Endothelial cell of umbilical vein (primary cell): ENCODE data around the gene PXYLP1. TPM values are rescaled to one million over a fixed set of nuclear protein-coding genes. Genes with fewer than 3 reads are reported as not detected.

Experiments
- BruUV-seq: library from RNA; stranded (reverse); fragments of 400-500 nt; replicated peaks from 2 replicates; lab custom pipeline; 2021; lab: Mats Ljungman, UMichigan
- CTCF ChIA-PET: fragments of 300-600, 350-600 bp; sonication (Branson Sonifier 250); formaldehyde crosslinking; loops from one replicate; lab custom pipeline; 2021; ENCODE audit warnings: antibody characterized with exemption, inconsistent platforms; lab: Charles Lee
- POLR2A ChIA-PET: fragments of 300-600, 350-600 bp; sonication (Branson Sonifier 250); formaldehyde crosslinking; loops from one replicate; lab custom pipeline; 2021; ENCODE audit warnings: antibody characterized with exemption, inconsistent platforms; lab: Charles Lee
- DNase-seq: peaks from one replicate; pipeline ENCODE4 v3.0.0-alpha.2; 2011; ENCODE audit warnings: low read depth, low spot score
- FAIRE-seq: peaks from 2 replicates; lab custom pipeline; 2011; peaks lifted over from hg19 to GRCh38; lab: Jason Lieb, UNC
- H2AFZ ChIP-seq: 2 replicates; pipeline ENCODE4 v1.6.0; 2012; ENCODE audit warnings: low read depth, low read length, control low read depth, inconsistent platforms
- H3K27ac ChIP-seq: 2 replicates; pipeline ENCODE4 v1.5.1; 2011; ENCODE audit warnings: low read depth, mild to moderate bottlenecking, control low read depth, low read length, moderate library complexity; ENCODE audit not compliant: insufficient read depth
- H3K27me3 ChIP-seq, 2 experiments: 2 replicates each; pipeline versions ENCODE4 v1.6.0 to v1.6.1; 2011; ENCODE audit warnings: low read length in 2 of 2, mixed read lengths in 1 of 2; ENCODE audit not compliant: control insufficient read depth in 2 of 2, insufficient read depth in 2 of 2
- H3K36me3 ChIP-seq, 2 experiments: 2 replicates in 1 of 2; 3 replicates in 1 of 2; pipeline ENCODE4 v1.5.1; 2011; ENCODE audit warnings: low read length in 2 of 2, mild to moderate bottlenecking in 1 of 2, moderate library complexity in 1 of 2; ENCODE audit not compliant: control insufficient read depth in 2 of 2, insufficient read depth in 2 of 2; ENCODE audit errors: extremely low read depth in 1 of 2
- H3K4me1 ChIP-seq: 3 replicates; pipeline ENCODE4 v1.5.1; 2011; ENCODE audit warnings: mild to moderate bottlenecking, low read length; ENCODE audit not compliant: control insufficient read depth, insufficient read depth; ENCODE audit errors: extremely low read depth
- H3K4me2 ChIP-seq: 2 replicates; pipeline ENCODE4 v1.6.1; 2011; ENCODE audit warnings: low read length, control low read depth, mixed read lengths; ENCODE audit not compliant: insufficient read depth
- H3K4me3 ChIP-seq, 3 experiments: fragments of 200-600 bp in 1 of 3; sonication (generic), shearing (Covaris generic) in 1 of 3; replicated peaks in 1 of 3; 2 replicates each; pipeline ENCODE4 v1.5.1; 2011 to 2016; ENCODE audit warnings: control low read depth in 3 of 3, low read length in 3 of 3, mild to moderate bottlenecking in 2 of 3, inconsistent platforms in 1 of 3, low read depth in 1 of 3, moderate library complexity in 1 of 3; ENCODE audit not compliant: insufficient read depth in 1 of 3
- H3K79me2 ChIP-seq: 2 replicates; pipeline ENCODE4 v1.6.0; 2012; ENCODE audit warnings: low read length, inconsistent platforms; ENCODE audit not compliant: control insufficient read depth, insufficient read depth
- H3K9ac ChIP-seq: replicated peaks from 2 replicates; pipeline ENCODE3; 2011; ENCODE audit warnings: low read length, control low read depth; ENCODE audit not compliant: insufficient read depth; ENCODE audit errors: extremely low read depth
- H3K9me1 ChIP-seq: replicated peaks from 3 replicates; pipeline ENCODE4 v1.6.0; 2011; ENCODE audit warnings: mild to moderate bottlenecking, low read length; ENCODE audit not compliant: control insufficient read depth, insufficient read depth; ENCODE audit errors: extremely low read depth
- H3K9me3 ChIP-seq: replicated peaks from 2 replicates; pipeline ENCODE4 v1.5.1; 2012; ENCODE audit warnings: low read length, inconsistent platforms; ENCODE audit not compliant: control insufficient read depth, insufficient read depth
- H4K20me1 ChIP-seq: replicated peaks from 2 replicates; pipeline ENCODE3; 2011; ENCODE audit warnings: mild to moderate bottlenecking, low read length; ENCODE audit not compliant: control insufficient read depth, insufficient read depth; ENCODE audit errors: extremely low read depth
- EZH2 ChIP-seq: IDR thresholded peaks from 2 replicates; pipeline ENCODE4 v1.6.1; 2012; ENCODE audit warnings: borderline replicate concordance, low read depth, mild to moderate bottlenecking, moderate library complexity, low read length, inconsistent platforms; ENCODE audit not compliant: severe bottlenecking
- FOS ChIP-seq: IDR thresholded peaks from 2 replicates; pipeline ENCODE4 v1.6.1; 2011; ENCODE audit warnings: mild to moderate bottlenecking, low read length, moderate library complexity, borderline replicate concordance; ENCODE audit not compliant: insufficient read depth
- GATA2 ChIP-seq: IDR thresholded peaks from 2 replicates; pipeline ENCODE4 v1.7.0; 2011; ENCODE audit warnings: low read depth, mild to moderate bottlenecking, moderate library complexity, mixed read lengths, low read length; ENCODE audit not compliant: insufficient read length, insufficient read depth
- JUN ChIP-seq: IDR thresholded peaks from 2 replicates; pipeline ENCODE4 v1.6.1; 2011; ENCODE audit warnings: borderline replicate concordance, low read depth; ENCODE audit not compliant: insufficient read length, insufficient read depth
- MYC ChIP-seq: IDR thresholded peaks from one replicate; pipeline ENCODE4 v1.6.1; 2011; ENCODE audit warnings: mild to moderate bottlenecking, low read depth, low read length
- POLR2A ChIP-seq: IDR thresholded peaks from 2 replicates; pipeline ENCODE4 v1.6.1; 2012; ENCODE audit warnings: low read depth, mild to moderate bottlenecking, control low read depth, low read length
- POLR2AphosphoS5 ChIP-seq: IDR thresholded peaks from 2 replicates; pipeline ENCODE4 v1.6.1; 2012; ENCODE audit warnings: low read depth, mild to moderate bottlenecking, control low read depth, low read length, moderate library complexity; ENCODE audit not compliant: insufficient read depth
- dilution Hi-C: fragments of 300-500 bp; cut with MboI; formaldehyde crosslinking; loops from one replicate; pipeline ENCODE4 v1.15.0; 2019; ENCODE audit warnings: low sequenced_read_pairs; ENCODE audit not compliant: extremely low pct_ligation_motif_present
- intact Hi-C: fragments of 100-400 bp; cut with micrococcal nuclease; formaldehyde crosslinking; loops from one replicate; pipeline ENCODE4 v1.10.0; 2022
- polyA plus RNA-seq, 4 experiments: library from polyadenylated mRNA; depleted of rRNA in 3 of 4; stranded (reverse) in 3 of 4; unstranded in 1 of 4; fragments of >200 nt; gene quantifications; 2 replicates each; pipeline versions ENCODE4 v1.2.1 to v1.2.3, GENCODE V29; 2011 to 2012; ENCODE audit warnings: missing spikeins in 1 of 4
- total RNA-seq: library from RNA; stranded (reverse); gene quantifications from 2 replicates; pipeline ENCODE4 v1.2.3, GENCODE V29; 2021
- TF ChIP-seq, protein P1 (sequence below): IDR thresholded peaks from 2 replicates; pipeline ENCODE4 v1.6.1; 2011; ENCODE audit not compliant: insufficient read depth, insufficient read length
- TF ChIP-seq, protein P2 (sequence below), 2 donors: IDR thresholded peaks; 1 replicate in 1 of 2; 2 replicates in 1 of 2; pipeline ENCODE4 v1.5.1; 2011; ENCODE audit warnings: low read length in 2 of 2, mild to moderate bottlenecking in 2 of 2, moderate library complexity in 2 of 2, control low read depth in 1 of 2, inconsistent platforms in 1 of 2, low read depth in 1 of 2; ENCODE audit not compliant: insufficient read depth in 1 of 2; ENCODE audit errors: extremely low read depth in 1 of 2

PXYLP1 gene
- total and polyA plus RNA-seq, 2 donors (not counting 3 experiments of a cell fraction or from before 2014, with no cell fraction given), result 0.84 to 1.7 TPM

DNA sequence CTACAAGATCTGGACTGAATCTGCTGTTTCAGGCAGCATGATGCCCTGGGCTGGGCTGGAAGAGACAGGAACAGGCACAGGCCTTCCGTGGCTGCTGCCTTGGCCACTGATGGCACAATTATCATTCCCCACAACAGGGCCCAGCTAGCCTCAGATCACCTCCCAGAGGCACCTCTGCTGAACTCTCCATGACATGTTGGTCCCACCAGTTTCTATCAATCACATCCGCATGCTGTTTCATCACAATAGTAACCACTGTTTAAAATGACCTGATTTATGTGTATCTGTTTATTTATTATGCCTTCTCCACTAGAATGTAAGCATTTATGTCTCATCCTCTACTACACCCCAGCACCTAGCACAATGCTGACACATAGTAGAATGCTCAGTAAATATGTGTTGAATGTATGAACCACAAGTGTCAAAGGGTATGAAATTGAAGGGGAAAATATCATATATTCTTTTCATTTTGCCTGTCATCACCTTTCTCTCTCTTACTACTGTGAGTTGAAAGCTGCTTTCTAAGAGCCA lies 104.0 kb downstream of the PXYLP1 start:
- Histone ChIP-seq H3K27me3 (no peaks in the 10 kb centered on the region), H3K4me3 (no peak overlapping the region), H3K36me3 (no peaks in the 10 kb centered on the region), H2AFZ (no peak overlapping the region), H3K79me2 (no peaks in the 10 kb centered on the region), H3K27ac (no peak overlapping the region), H3K9me3 (no peaks in the 10 kb centered on the region), H3K4me2 (no peak overlapping the region), H4K20me1 (no peaks in the 10 kb centered on the region), H3K4me1 (peaks cover 36% of the 10 kb centered on the region), H3K9me1 (no peaks in the 10 kb centered on the region), H3K9ac (no peak overlapping the region)
- dilution Hi-C loops, result no loop called here
- CTCF ChIA-PET, result interaction anchor here (0.9 to 2.1 kb wide), 4 partner anchors 11 to 24 kb away, joined by 3 to 5 read pairs (median 3); no protein-coding TSS in a partner anchor
- no TSS peak for BruUV-seq
- no peak for FAIRE-seq
- intact Hi-C loops, result no loop called here
- POLR2A ChIA-PET, result no interaction called here
- DNase-seq, result no peak
- TF ChIP-seq MYC, result no peak
- TF ChIP-seq, protein P1, sequence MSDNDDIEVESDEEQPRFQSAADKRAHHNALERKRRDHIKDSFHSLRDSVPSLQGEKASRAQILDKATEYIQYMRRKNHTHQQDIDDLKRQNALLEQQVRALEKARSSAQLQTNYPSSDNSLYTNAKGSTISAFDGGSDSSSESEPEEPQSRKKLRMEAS, result no peak
- TF ChIP-seq POLR2A, result no peak
- TF ChIP-seq, protein P2, sequence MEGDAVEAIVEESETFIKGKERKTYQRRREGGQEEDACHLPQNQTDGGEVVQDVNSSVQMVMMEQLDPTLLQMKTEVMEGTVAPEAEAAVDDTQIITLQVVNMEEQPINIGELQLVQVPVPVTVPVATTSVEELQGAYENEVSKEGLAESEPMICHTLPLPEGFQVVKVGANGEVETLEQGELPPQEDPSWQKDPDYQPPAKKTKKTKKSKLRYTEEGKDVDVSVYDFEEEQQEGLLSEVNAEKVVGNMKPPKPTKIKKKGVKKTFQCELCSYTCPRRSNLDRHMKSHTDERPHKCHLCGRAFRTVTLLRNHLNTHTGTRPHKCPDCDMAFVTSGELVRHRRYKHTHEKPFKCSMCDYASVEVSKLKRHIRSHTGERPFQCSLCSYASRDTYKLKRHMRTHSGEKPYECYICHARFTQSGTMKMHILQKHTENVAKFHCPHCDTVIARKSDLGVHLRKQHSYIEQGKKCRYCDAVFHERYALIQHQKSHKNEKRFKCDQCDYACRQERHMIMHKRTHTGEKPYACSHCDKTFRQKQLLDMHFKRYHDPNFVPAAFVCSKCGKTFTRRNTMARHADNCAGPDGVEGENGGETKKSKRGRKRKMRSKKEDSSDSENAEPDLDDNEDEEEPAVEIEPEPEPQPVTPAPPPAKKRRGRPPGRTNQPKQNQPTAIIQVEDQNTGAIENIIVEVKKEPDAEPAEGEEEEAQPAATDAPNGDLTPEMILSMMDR (IDR thresholded peaks at IDR 0.05; ENCODE audit: extremely low read depth in 1 of 2, insufficient read depth in 1 of 2, low read depth in 1 of 2, low read length in 2 of 2), result no peak
- no peak for TF ChIP-seq GATA2
- TF ChIP-seq FOS, result no peak
- TF ChIP-seq EZH2, result no peak
- TF ChIP-seq POLR2AphosphoS5, result no peak
- no peak for TF ChIP-seq JUN
